HG03439 (cell line): ENCODE measurements around the gene WIPF1.

Experiments used
- ATAC-seq: cut with Tn5 transposase; IDR thresholded peaks from one replicate; pipeline ENCODE4 v1.9.1; 2021; ENCODE audit warnings: mild to moderate bottlenecking, moderate library complexity; ENCODE audit not compliant: unreplicated experiment

The WIPF1 gene, protein sequence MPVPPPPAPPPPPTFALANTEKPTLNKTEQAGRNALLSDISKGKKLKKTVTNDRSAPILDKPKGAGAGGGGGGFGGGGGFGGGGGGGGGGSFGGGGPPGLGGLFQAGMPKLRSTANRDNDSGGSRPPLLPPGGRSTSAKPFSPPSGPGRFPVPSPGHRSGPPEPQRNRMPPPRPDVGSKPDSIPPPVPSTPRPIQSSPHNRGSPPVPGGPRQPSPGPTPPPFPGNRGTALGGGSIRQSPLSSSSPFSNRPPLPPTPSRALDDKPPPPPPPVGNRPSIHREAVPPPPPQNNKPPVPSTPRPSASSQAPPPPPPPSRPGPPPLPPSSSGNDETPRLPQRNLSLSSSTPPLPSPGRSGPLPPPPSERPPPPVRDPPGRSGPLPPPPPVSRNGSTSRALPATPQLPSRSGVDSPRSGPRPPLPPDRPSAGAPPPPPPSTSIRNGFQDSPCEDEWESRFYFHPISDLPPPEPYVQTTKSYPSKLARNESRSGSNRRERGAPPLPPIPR

DNA sequence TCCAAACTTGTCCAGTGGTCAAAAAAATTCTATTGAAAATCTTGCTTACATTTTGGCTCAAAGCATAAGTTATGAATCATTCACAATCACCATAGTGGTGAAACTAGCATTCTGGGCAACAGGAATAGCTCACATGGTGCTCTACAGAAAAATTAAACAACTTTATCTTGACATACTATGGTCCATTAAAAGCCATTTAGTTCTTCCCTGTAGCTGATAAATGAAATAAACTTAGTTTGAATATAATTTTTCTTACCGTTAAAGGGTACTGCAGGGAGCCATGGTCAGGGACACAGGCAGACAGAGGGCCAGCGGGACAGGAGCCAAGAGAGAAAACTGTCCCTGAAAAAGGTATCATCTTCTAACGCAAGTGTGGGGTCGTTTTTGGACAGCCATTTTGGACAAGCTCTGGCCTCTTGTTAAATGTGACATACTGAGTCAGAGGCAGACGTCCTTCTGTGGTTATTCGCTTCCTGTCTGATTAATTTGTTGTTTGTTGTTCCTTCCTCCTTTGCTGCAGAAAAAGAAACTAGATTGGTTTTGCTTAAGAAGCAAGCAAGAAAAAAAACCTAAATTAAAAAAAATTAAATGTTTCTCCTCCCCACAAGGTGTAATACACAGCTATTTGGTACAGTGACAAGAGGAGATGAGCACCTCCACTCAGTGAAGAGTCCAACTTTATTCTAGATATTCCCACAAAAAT, at the start of gene WIPF1:
Gene WIPF1 (minus strand): TSS at position 460 of the 703 bp plus-strand sequence. CDS start 12,231 bp downstream, outside the sequence.
- peak; percentile 43 for ATAC-seq

DNA sequence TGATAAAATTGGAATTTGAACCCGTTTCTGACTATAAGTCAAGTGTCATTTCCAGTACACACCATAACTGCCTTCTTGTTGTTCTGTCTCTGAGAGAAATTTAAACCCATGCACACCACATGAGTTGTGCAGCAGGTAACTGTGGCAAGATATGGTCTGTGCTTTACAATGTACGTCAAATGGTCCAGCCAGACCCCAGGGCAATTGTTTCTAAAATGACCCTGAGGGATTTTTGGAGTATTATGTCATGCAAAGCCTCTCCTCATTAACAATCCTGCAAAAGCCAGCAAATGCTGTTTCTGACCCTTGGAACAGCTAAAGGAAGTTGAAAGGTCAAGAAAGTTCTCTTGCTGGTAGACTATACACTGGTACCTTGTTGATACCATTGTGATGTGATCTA, 47.7 kb upstream of the WIPF1 start:
- no peak for ATAC-seq

DNA sequence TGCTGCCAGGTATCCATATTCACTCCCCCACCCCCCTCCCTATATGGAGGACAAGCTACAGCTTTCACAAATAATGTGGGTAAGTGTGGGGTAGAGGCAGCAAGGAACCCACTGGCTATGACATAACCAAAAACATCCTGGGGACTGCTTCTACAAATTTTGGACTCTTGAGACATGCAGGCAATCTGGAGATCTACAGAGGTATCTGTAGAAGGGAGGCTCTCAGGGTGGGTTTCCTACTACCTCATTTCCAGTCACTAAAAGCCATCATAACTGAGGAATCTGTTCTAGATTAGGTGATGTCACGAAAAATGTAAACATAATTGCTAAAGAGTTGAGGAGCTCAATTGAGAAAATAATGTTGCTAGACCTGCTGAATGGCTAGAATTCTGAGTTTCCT, 46.8 kb upstream of the WIPF1 start:
- ATAC-seq, result no peak

DNA sequence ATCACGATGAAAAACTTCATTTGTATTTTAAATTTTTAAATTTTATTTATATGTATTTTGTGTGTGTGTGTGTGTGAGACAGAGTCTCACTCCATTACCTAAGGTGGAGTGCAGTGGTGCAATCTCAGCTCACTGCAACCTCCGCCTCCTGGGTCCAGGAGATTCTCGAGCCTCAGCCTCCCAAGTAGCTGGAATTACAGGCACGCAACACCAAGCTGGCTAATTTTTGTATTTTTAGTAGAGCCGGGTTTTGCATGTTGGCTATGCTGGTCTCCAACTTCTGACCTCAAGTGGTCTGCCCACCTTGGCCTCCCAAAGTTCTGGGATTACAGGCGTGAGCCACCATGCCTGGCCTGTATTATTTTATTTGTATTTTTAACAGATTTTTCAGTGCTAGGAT, 45.8 kb upstream of the WIPF1 start:
- ATAC-seq, result no peak

DNA sequence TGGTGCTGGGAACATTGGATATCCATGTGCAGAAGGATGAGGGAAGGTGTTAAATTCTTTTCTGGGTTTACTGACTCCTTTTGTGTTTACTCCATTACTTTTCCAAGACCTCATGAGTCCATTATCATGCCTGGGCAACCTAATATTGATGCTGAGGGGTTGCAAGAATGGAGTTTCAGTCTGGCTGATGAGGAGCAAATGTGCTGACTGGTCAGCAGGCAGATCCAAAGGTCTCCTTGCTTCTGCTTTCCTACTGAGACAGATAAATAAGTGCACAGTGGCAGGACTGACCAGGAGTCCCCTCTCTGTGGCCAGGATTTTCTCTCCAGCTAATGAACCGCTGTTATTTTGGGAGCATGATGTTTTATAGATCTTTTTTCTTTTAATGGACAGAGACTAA, 43.6 kb upstream of the WIPF1 start:
- ATAC-seq, result no peak

DNA sequence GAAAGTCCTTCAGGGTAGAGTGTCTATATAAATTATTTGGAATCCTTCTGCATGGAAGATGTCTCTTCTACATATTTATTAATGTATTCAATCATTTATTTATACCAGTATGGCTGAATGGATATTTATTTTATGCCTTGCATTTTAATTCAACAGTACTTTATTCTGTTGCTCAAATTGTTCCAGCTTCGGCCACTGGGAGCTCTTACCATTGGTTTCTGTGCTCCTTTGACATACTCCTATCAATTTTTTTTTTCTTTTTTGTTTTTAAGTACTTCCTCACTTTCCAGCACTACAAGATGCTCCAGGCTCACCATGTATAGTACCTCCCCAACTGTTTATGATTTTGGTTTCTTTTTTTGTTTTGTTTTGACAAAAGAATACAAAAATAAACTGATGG, 39.4 kb upstream of the WIPF1 start:
- ATAC-seq, result no peak

DNA sequence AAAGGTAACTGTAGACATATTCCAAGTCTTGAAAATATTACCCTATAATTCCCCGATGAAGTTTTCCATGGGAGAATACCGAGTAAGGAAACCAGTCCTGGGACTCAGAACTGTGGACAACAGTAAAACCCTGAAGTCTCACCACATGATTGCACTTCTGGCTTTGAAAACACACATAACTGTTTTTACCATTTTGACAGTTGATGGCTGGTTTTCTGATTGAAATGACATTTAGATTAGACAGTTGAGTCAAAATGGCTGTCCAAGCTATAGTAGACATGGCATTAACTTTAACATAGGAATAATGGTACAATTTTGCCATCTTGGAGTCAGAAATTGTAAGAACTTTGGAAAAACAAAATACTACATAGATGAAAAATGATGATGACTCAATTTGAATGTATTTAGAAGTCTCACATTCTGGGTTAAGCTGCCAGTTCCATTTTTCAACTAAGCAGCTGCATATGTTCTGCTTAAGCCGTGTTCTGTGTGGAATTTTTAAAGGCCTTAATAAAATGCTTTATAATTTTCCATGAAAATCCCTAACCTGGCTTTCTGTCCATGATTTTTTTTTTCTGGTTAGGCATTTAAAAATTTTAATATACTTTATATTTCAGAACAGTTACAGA, 38.3 kb upstream of the WIPF1 start:
- ATAC-seq, result no peak

DNA sequence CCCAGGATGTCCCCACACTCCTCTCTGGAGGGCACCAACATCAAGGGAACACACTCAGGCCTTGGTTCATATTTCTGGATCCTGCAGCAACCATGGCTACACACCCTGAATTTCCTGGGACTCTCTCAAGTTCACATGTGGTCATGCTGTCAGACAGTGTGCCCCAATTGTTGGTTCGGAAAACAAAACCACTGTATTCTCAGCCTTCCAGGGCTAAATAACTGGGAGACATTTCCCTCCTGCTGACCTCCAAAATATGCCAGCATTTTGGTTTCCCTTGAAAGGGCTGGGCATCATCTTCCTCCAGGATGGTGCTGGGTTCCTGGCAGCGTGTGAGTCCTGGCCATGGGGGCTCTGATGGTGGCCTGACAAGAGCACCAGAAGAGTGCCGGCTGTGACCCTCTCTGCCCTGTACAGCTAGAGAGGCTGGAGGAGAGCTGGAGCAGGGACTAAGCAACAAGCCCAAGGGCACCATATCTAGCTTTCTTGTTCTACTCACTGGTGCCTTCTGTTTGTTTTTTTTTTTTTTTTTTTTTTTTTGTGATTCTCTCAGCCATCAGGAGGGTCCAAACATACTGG, 37.5 kb upstream of the WIPF1 start:
- peak; percentile 1 for ATAC-seq

DNA sequence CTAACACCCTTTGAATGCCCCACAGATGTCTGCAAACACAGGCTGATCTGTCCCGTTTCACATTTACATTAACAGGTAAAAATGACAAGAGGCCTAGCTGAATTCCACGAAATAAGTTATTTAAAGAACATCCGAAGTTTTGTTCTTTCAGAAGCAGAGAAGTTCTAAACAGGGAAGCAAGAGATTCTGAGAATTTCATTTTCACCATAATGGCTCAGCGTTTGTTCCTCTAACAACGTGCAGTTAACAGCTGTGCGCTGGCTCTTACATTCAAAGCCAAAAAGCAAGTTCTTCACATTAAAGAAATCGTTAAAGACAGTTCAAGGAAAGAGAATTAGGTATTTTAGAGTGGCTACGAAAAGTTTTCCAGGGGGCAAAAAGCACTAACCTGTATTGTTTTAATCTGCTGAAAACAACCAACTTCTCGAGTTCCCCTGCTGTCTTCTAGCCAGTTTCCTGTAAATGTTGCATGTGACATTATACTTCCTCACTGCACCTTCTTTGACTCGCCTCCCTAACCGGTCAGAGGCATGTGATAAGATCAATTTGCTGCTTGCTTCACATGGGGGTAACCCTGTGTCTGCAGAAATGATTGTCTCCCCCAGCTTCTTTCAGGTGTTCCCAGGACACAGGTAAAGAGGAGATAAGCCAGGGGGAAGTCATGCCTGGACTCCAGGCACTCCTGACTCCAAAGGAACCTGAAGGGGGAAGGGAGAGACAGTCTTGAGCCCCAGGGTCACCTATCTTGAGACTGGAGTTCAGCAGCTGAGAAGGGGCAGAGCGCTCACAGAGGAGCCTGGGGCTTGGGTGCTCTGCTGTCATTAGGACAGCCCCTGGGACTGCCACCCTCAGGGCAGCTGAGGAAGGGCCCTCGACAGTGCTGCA, 36.8 kb upstream of the WIPF1 start:
- peak; percentile 76 for ATAC-seq

DNA sequence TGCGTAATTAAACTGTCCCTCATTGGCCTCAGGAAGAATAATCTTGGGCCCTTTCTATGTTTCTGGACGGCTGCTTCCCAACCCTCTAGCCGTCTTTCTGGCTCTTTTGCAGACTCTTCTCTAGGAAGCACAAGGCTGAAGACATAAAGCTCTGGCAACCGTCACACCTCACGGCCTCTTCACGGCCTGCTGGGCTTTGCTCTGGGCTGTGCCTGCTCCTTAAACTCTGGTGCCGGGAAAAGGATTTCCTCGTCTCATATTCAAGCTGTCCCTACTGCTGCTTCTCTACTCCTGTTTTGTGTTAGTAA, 36.0 kb upstream of the WIPF1 start:
- ATAC-seq, result no peak

DNA sequence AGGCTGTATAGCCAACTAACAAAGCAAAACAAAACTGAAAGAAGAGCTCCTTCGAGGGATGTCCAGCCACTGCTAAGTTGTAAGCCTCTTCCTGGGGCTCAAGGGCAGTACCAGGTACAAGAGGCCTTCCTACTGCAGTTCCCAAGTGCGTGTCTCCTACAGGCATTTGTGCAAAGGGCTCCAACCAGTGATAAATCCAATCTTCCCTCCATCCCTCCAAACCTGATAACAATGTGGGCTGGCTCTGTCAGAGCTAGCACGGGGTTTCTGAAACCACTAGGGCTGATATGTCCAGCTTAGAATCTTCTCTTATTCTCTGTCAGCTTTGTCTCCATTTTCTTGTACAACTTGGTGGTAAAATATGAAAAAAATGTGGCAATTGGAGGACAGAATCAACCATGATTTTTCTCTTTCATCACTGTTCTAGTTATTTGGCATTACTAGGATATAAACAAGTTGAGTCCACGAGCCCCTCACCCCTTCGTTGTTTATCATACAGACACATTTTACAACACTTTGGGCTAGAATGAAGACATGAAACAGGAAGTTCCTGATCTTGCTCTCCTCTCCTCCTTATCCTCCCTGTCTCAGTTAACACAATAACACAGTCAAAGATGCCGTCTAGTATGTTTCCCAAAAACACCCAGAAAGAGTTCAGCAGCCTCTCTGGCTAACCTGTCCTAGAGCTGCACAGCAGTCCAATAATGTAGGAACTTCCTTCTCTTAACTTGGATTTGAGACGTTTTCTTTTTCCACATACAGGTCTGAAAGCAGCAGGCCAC, 35.4 kb upstream of the WIPF1 start:
- no peak for ATAC-seq

DNA sequence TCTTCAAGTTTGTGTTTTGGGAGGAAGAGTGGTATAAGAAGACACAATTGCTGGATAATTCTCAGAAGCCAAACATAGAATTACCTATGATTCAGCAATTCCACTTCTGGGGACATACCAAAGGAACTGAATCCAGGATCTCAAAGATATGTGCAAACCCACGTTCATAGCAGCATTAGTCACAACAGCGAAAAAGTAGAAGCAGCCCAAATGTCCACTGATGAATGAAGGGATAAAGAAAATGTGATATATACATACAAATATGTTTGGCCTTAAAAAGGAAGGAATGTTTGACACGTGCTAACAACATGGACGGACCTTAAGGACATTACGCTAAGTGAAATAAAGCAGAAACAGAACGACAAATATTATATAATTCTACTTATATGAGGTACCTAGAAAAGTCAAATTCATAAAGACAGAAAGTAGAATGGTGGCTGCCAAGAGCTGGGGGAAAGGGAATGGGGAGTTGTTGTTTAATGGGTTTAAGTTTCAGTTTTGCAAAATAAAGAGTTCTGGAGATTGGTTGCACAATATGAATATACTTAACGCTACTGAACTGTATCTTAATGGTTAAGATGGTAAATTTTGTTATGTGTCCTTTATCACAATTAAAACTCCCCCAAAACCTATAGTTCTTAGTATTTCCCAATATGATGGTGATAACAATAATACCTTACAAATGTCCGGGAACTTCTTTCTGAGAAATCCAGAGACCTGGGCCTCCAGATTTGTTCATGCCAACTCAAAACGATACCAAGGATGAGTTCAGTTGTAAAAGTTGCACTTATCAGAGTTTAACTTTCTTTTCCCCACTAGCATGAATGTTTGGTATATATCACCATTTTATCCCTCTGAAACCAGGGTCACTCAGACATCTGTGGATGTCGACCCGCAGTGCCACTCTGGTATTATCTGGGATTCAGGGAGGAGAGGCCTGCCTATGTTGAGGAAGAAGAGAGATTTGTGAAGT, 33.7 kb upstream of the WIPF1 start:
- ATAC-seq, result no peak

DNA sequence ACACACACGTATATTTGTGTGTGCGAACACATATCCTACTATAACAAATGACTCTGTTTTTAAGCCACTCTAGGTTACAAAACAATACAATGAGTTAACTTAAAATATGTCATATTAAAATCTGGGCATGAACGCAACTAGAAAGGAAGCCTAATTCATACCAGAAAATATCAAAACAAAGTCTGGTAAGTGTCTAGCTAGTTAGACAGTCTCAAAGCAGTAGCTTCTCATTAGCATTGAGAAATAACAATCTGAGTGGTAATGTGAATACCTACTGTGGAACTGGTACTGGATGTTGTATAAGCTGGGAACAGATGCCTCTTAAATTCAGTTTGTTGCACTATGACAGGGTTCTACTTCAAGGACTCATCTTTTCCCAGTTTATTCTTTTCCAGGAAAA, 32.5 kb upstream of the WIPF1 start:
- no peak for ATAC-seq

DNA sequence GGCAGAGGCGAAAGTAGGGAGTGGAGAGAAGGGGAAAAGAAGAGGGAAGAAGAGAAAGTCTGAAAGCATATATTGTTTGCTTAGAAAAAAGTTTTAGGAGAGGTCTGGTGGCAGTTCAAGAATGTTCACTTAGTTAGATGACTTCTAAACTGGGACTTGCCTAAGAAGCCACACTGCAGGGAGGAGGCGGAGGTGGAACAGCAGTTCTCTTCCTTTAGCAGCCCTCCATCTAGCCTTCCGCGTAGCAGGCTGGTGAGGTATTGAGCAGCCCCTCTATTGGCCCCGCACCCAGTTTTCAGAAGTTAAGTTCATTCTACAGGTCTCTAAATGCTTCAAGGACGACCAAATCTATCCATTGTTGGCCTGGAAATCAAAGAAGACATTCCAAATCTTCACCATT, 31.9 kb upstream of the WIPF1 start:
- ATAC-seq, result no peak

DNA sequence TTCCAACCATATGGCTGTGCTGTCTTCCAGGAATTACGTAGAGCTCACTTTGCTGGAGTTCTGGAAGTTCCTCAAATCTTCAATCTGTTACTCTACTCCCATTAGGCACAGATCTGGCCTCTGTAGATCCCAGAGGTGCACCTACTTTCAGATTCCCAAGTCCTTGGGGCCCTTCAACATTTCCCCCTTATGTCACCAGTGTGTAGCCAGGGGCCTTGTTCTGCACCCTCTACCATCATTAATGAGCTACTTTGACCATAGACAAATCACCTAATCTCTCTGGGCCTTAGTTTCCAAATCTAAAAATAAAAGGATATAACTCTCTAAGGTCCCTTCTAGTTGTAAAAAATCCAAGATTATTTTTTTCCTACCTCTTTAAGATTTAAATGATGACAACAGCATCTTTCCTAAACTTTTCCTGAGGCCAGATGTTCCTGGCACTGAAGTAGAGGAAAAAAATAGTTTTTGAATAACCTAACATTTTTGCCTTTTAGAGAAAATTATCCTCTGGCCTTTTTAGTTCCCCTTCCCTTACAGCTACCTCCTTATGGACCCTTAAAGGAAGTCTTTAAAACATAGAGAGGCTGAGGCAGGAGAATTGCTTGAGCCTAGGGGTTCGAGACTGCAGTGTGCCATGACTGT, 31.0 kb upstream of the WIPF1 start:
- ATAC-seq, result no peak

DNA sequence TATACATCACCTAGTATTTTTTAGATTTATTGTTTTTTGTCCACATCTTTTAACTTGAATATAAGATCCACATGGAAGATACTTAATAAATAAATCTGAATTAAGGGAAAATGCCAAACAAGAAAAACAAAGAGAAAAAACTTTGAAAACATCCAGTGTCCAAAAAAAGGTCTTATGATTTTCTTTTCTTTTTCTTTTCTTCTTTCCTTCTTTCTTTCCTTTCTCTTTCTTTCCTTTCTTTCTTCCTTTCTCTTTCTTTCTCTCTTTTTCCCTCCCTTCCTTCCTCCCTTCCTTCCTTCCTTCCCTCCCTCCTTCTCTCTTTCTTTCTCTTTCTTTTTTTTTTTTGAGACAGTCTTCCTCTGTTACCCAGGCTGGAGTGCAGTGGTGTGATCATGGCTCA, 29.6 kb upstream of the WIPF1 start:
- no peak for ATAC-seq

DNA sequence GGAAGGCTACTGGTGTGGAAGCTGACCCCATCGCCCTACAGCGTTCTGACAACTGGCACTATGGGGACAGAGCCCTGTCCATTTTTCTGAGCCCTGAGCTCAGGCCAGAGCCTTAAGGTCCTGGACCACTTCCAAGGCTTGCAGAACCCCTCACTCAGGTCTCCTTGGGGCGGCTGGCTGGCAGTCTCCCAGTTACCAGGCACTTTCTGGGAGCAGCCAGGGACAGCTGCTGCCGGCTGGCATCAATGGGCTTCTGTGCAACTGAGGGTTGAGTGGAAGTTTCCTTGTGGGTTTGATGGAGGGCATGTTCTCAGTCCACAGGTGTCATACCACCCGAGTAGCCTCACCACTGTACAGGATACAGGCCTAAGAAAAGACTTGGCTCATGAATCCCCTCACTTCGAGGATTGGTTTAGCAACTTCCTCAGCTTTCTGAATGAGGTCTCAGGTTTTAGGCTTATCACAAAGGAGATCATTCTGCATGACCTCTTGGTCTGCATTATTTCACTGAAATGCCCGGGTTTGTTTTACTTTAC, 27.4 kb upstream of the WIPF1 start:
- no peak for ATAC-seq

DNA sequence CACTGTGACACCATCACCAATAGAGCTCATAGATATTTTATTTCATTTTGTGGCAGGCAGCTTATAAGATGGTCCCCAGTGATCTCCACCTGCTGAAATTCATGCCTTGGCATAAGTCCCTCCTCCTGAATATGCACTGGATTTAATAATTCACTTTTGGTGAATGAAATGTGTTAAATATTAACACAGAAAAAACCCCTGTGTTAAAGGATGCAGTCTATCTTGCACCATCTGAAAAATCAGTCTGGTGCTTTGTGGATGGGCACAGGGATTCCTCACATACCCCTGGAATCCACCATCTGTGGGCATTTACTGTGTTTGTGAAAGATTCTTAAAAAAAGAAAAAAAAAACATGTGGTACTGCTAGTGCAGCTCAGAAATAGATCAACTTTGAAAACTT, 26.1 kb upstream of the WIPF1 start:
- ATAC-seq, result no peak
